ENCODE results near the gene DACH1.
A peak's percentile ranks its signal among the peaks of the same experiment; 100 is the strongest.
"Not testable (repeated sequence)": the region's sequence is repeated elsewhere in the genome, so short reads cannot be mapped to it uniquely, and the experiment has no call there.

DACH1 gene

DNA sequence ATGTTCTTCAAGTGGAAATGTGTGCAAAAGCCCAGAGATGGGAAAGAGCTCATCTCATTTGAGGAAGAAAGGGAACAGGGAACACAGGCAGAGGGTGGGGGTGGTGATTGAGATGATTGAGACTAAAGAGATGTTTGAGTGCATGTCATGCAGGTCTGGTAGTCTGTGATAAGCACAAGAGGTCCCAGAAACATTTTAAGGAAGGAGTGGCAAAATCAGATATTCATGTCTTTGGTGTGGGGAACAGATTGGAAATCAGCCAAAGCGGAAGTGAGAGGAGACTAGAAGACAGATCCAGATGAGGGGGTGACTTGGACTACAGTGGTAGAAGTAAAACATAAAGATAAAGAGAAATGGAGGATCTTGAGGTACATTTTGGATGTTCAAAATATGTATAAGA is 39.4 kb upstream of the DACH1 start:
- TF ChIP-seq ZFP30 (CRISPR knock-in tag; IDR thresholded peaks at IDR 0.05) = no peak
- ATAC-seq = no peak

DNA sequence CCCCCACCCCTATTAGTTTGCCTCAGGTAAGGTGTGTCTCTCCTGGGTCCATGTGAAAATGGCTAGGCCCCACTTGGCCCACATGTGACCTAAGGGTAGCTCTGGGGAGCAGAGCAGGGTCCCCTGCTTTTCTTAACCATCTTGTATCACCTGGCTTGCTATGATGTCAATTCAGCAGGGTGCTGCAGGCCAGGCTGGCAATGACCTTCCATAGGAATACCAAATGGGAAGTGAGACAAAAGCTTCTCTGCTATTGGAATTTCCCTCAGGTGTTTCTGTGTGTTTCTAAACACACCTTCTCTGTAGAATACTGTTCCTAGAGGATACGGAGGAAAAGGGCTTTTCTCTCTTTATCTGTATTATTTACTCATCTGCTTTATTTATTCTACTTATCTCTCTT is 35.7 kb upstream of the DACH1 start:
- no peak for ATAC-seq
- TF ChIP-seq RARB (CRISPR knock-in tag; IDR thresholded peaks at IDR 0.05) = no peak
- no peak for TF ChIP-seq BACH2 (CRISPR knock-in tag; IDR thresholded peaks at IDR 0.05; ENCODE audit: borderline replicate concordance)
- no peak for TF ChIP-seq SNAI2 (CRISPR knock-in tag; IDR thresholded peaks at IDR 0.05)
- TF ChIP-seq ZNF8 (CRISPR knock-in tag; IDR thresholded peaks at IDR 0.05) = no peak
- TF ChIP-seq PPARA (CRISPR knock-in tag; IDR thresholded peaks at IDR 0.05; ENCODE audit: borderline replicate concordance) = no peak
- TF ChIP-seq, protein P1, sequence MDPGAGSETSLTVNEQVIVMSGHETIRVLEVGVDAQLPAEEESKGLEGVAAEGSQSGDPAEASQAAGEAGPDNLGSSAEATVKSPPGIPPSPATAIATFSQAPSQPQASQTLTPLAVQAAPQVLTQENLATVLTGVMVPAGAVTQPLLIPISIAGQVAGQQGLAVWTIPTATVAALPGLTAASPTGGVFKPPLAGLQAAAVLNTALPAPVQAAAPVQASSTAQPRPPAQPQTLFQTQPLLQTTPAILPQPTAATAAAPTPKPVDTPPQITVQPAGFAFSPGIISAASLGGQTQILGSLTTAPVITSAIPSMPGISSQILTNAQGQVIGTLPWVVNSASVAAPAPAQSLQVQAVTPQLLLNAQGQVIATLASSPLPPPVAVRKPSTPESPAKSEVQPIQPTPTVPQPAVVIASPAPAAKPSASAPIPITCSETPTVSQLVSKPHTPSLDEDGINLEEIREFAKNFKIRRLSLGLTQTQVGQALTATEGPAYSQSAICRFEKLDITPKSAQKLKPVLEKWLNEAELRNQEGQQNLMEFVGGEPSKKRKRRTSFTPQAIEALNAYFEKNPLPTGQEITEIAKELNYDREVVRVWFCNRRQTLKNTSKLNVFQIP (CRISPR knock-in tag; IDR thresholded peaks at IDR 0.05; ENCODE audit: borderline replicate concordance, low read depth) = no peak
- no peak for TF ChIP-seq CSDC2 (CRISPR knock-in tag; IDR thresholded peaks at IDR 0.05)
- TF ChIP-seq ZFP3 (CRISPR knock-in tag; IDR thresholded peaks at IDR 0.05) = no peak
- no peak for TF ChIP-seq ISL1 (CRISPR knock-in tag; IDR thresholded peaks at IDR 0.05)
- no peak for TF ChIP-seq ZNF70 (CRISPR knock-in tag; IDR thresholded peaks at IDR 0.05)
- TF ChIP-seq, protein P2, sequence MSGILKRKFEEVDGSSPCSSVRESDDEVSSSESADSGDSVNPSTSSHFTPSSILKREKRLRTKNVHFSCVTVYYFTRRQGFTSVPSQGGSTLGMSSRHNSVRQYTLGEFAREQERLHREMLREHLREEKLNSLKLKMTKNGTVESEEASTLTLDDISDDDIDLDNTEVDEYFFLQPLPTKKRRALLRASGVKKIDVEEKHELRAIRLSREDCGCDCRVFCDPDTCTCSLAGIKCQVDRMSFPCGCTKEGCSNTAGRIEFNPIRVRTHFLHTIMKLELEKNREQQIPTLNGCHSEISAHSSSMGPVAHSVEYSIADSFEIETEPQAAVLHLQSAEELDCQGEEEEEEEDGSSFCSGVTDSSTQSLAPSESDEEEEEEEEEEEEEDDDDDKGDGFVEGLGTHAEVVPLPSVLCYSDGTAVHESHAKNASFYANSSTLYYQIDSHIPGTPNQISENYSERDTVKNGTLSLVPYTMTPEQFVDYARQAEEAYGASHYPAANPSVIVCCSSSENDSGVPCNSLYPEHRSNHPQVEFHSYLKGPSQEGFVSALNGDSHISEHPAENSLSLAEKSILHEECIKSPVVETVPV (CRISPR knock-in tag; IDR thresholded peaks at IDR 0.05) = no peak
- no peak for TF ChIP-seq OSR1 (CRISPR knock-in tag; IDR thresholded peaks at IDR 0.05)
- no peak for TF ChIP-seq ZFP30 (CRISPR knock-in tag; IDR thresholded peaks at IDR 0.05)
- TF ChIP-seq TOX (CRISPR knock-in tag; IDR thresholded peaks at IDR 0.05; ENCODE audit: borderline replicate concordance) = no peak
- no peak for TF ChIP-seq ARNTL (CRISPR knock-in tag; IDR thresholded peaks at IDR 0.05; ENCODE audit: borderline replicate concordance, low read depth)
- TF ChIP-seq, protein P3, sequence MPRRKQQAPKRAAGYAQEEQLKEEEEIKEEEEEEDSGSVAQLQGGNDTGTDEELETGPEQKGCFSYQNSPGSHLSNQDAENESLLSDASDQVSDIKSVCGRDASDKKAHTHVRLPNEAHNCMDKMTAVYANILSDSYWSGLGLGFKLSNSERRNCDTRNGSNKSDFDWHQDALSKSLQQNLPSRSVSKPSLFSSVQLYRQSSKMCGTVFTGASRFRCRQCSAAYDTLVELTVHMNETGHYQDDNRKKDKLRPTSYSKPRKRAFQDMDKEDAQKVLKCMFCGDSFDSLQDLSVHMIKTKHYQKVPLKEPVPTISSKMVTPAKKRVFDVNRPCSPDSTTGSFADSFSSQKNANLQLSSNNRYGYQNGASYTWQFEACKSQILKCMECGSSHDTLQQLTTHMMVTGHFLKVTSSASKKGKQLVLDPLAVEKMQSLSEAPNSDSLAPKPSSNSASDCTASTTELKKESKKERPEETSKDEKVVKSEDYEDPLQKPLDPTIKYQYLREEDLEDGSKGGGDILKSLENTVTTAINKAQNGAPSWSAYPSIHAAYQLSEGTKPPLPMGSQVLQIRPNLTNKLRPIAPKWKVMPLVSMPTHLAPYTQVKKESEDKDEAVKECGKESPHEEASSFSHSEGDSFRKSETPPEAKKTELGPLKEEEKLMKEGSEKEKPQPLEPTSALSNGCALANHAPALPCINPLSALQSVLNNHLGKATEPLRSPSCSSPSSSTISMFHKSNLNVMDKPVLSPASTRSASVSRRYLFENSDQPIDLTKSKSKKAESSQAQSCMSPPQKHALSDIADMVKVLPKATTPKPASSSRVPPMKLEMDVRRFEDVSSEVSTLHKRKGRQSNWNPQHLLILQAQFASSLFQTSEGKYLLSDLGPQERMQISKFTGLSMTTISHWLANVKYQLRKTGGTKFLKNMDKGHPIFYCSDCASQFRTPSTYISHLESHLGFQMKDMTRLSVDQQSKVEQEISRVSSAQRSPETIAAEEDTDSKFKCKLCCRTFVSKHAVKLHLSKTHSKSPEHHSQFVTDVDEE (CRISPR knock-in tag; IDR thresholded peaks at IDR 0.05) = no peak

DNA sequence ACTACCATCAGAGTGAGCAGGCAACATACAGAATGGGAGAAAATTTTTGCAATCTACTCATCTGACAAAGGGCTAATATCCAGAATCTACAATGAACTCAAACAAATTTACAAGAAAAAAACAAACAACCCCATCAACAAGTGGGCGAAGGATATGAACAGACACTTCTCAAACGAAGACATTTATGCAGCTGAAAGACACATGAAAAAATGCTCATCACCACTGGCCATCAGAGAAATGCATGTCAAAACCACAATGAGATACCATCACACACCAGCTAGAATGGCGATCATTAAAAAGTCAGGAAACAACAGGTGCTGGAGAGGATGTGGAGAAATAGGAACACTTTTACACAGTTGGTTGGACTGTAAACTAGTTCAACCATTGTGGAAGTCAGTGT is 26.5 kb upstream of the DACH1 start:
- not testable (repeated sequence) for ATAC-seq

DNA sequence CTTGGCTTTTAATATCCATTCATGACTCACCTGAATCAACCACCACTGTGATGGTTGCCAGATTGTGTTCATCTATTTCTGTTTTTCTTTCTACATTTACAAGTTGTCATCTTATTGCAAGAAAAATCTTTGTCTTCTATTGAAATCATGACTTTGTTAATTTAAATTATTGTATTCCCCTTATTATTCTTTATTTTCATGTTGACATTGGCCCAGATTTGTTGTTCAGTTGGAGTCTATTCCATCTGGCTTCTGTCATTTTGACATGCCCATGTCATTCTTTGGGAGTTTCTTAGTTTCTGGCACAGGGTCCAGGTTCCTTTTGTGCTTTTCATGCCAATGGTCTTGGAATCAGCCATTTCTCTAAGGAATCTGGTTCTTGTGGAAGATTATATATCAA is 19.9 kb upstream of the DACH1 start:
- ATAC-seq = peak; percentile 61
- TF ChIP-seq ZNF565 (CRISPR knock-in tag; conservative IDR thresholded peaks at IDR 0.05; ENCODE audit: low read depth) (no peak), OSR1 (CRISPR knock-in tag; IDR thresholded peaks at IDR 0.05) (no peak), BACH2 (CRISPR knock-in tag; IDR thresholded peaks at IDR 0.05; ENCODE audit: borderline replicate concordance) (no peak), ARNTL (CRISPR knock-in tag; IDR thresholded peaks at IDR 0.05; ENCODE audit: borderline replicate concordance, low read depth) (no peak), SNAI2 (CRISPR knock-in tag; IDR thresholded peaks at IDR 0.05) (no peak), ZFP30 (CRISPR knock-in tag; IDR thresholded peaks at IDR 0.05) (no peak), ISL1 (CRISPR knock-in tag; IDR thresholded peaks at IDR 0.05) (peak; percentile 92), GLIS3 (CRISPR knock-in tag; IDR thresholded peaks at IDR 0.05) (no peak), TOX (CRISPR knock-in tag; IDR thresholded peaks at IDR 0.05; ENCODE audit: borderline replicate concordance) (peak; percentile 95), ZC3H10 (CRISPR knock-in tag; IDR thresholded peaks at IDR 0.05) (no peak), TCF4 (CRISPR knock-in tag; IDR thresholded peaks at IDR 0.05; ENCODE audit: borderline replicate concordance) (no peak; the same call in 1 of the 2 replicates), ESRRG (CRISPR knock-in tag; IDR thresholded peaks at IDR 0.05) (no peak), CSDC2 (CRISPR knock-in tag; IDR thresholded peaks at IDR 0.05) (no peak), ZFP3 (CRISPR knock-in tag; IDR thresholded peaks at IDR 0.05) (no peak), ZNF8 (CRISPR knock-in tag; IDR thresholded peaks at IDR 0.05) (no peak), RARB (CRISPR knock-in tag; IDR thresholded peaks at IDR 0.05) (peak; percentile 36; the same call in 1 of the 2 replicates)
- TF ChIP-seq, protein P4, sequence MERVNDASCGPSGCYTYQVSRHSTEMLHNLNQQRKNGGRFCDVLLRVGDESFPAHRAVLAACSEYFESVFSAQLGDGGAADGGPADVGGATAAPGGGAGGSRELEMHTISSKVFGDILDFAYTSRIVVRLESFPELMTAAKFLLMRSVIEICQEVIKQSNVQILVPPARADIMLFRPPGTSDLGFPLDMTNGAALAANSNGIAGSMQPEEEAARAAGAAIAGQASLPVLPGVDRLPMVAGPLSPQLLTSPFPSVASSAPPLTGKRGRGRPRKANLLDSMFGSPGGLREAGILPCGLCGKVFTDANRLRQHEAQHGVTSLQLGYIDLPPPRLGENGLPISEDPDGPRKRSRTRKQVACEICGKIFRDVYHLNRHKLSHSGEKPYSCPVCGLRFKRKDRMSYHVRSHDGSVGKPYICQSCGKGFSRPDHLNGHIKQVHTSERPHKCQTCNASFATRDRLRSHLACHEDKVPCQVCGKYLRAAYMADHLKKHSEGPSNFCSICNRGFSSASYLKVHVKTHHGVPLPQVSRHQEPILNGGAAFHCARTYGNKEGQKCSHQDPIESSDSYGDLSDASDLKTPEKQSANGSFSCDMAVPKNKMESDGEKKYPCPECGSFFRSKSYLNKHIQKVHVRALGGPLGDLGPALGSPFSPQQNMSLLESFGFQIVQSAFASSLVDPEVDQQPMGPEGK (CRISPR knock-in tag; IDR thresholded peaks at IDR 0.05; ENCODE audit: borderline replicate concordance) = no peak; the same call in 1 of the 2 replicates
- TF ChIP-seq, protein P2 (CRISPR knock-in tag; IDR thresholded peaks at IDR 0.05) = 0 out of 2 replicates have a peak, but pooled peaks have one; percentile 39
- TF ChIP-seq, protein P1 (CRISPR knock-in tag; IDR thresholded peaks at IDR 0.05; ENCODE audit: borderline replicate concordance, low read depth) = peak; percentile 60; the same call in 1 of the 2 replicates

All from SK-N-SH treated with all-trans-retinoic acid at 6 μM for 48 hours (cell line).